ENCODE data around the gene PDZRN3.

- TF ChIP-seq CTCF (IDR thresholded peaks at IDR 0.05) (no peak), POLR2A (IDR thresholded peaks at IDR 0.05) (no peak)
These were observed 30.5 kb upstream of the PDZRN3 start for GRCh38 chr3:73655197-73655596.
